A673 (cell line): ENCODE data around the gene APMAP.
"Not testable (repeated sequence)": the region's sequence is repeated elsewhere in the genome, so short reads cannot be mapped to it uniquely, and the experiment has no call there.

ENCODE experiments used
- CTCF ChIP-seq: fragments of 300-800, 200-600 bp; sonication (generic); conservative IDR thresholded peaks from 2 replicates; pipeline ENCODE4 v1.5.1; 2017; ENCODE audit warnings: low read depth, mild to moderate bottlenecking, antibody characterized with exemption, low read length, moderate library complexity, mixed read lengths
- EZH2 ChIP-seq: fragments of 200-600 bp; sonication (generic); IDR thresholded peaks from 2 replicates; pipeline ENCODE4 v1.6.1; 2017; ENCODE audit warnings: borderline replicate concordance, low read depth, mild to moderate bottlenecking, mixed read lengths, antibody characterized with exemption, low read length; ENCODE audit not compliant: poor library complexity, severe bottlenecking

GRCh38 chr20:24931893-24932292 lies 60.7 kb downstream of the APMAP start:
- not testable (repeated sequence) for TF ChIP-seq CTCF, EZH2
